Stimulated activated naive CD4-positive, alpha-beta T cell treated with Interleukin-2 at 50 U/mL for 16 hours (primary cell): ENCODE results near the gene MARCHF9.

Experiments used
- DNase-seq: peaks from one replicate; lab custom pipeline; 2025; lab: John Stamatoyannopoulos, UW

Gene MARCHF9

DNA sequence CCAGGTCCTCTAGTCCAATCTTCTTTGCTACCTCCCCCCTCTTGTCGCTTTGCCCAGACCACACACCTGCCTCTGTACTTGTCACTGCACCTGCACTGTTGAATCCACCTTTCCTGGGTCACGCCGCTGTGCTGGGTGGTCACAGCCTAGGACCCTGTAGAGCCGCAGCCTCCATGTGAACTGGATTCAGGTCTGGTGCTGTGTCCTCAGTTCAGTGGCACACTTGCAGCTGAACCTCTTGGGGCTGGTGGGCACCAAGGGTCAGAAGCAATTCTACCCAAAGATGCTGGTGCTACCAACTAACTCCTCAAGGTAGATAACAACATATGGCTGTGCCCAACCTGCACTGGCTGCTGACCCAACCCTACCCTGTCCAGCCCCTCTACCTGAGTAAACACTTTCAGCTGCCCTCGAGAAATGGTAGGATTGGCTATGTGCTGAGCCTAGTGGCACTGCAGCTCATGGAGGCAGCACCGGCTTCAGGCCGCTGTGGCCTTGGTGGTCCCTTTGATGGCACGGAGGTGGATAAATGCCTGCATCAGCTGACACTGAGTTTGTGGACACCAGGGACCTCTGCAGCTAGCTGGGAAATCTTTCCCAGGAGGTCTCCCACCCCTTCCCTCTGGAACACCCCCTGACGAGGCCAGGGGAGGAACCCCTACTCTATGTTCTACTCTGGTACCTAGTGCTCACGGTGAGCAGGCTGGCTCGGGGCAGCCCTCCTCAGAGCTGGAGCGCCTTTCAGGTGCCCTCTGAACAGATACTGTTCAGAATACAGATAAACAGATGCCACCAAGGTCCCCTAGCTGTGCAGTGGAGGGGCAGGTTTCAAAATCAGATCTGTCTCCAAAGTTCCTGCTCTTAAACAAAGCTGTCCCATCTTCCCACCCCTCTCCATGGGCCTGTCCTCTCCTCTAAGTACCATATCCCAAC is 30.6 kb upstream of the MARCHF9 start:
- no peak for DNase-seq

- no peak for DNase-seq
Observed at GRCh38 chr12:57724936-57725740, 29.8 kb upstream of the MARCHF9 start.

GRCh38 chr12:57725851-57726150 is 29.1 kb upstream of the MARCHF9 start:
- DNase-seq = no peak

DNA sequence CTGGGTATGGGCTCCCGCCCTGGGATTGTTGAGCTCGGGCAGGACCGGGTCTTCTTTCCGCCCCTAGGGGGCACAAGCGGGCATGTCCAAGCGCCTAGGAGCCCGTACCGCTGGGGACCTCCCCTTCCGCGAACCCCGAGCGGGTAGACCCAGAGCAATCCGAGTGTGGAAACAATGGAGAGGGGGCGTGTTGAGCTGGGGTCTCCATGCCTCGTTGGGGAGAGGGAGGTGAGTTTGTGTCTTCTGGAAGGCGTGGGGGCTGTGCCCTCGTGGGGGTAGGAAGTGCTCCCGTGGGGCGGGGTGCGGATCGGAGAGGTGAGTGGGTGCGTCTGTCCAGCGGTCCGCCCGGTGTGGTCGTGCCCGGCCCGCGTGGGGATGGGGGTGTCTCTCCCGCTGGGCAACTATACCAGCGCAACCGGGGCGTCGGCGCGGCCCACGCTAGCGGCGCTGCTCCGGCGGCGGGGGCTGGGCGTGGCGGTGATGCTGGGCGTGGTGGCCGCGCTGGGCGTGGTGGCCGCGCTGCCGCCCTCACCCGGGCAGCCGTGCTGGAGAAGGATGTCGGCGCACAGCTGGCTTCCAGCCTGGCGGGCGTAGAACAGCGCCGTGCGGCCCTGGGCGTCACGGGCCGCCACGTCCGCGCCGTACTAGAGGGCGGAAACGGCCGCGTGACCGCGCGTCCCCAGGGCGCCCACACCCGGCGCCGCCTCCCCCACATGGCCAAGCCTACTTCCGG is 28.6 kb upstream of the MARCHF9 start:
- DNase-seq = no peak

DNA sequence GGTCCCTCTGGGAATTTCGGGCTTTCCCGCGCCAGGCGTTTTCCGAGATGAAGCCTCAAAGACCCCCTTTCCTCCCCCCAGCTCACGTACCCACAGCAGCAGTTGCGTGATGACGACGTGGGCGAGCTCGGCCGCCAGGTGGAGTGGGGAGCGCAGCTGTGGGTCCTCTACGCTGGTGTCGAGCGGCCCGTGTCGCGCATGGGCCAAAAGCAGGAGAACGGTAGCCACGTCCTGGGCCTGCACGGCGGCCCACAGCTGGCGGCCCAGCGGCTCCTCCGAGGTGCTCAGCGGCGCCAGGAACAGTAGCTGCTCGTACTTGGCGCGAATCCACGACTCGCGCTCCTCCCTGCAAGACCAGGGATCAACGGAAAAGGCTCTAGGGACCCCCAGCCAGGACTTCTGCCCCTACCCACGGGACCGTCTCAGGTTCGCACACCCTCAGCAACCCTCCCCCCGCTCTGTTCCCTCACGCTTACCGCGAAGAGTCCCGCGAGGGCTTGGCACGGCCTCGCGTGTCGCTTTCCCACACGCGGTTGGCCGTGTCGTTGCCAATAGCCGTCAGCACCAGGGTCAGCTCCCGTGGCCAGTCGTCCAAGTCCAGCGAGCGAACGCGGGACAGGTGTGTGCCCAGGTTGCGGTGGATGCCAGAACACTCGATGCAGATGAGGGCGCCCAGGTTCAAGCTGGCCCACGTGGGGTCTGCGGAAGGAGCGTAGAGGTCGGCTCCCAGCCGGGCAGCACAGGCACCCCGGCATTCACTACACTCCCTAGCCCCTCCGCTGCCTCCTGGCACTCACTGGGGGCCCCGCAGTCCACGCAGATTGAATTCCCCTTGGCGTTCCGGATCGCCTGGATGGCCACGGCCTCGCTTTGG is 27.8 kb upstream of the MARCHF9 start:
- no peak for DNase-seq

DNA sequence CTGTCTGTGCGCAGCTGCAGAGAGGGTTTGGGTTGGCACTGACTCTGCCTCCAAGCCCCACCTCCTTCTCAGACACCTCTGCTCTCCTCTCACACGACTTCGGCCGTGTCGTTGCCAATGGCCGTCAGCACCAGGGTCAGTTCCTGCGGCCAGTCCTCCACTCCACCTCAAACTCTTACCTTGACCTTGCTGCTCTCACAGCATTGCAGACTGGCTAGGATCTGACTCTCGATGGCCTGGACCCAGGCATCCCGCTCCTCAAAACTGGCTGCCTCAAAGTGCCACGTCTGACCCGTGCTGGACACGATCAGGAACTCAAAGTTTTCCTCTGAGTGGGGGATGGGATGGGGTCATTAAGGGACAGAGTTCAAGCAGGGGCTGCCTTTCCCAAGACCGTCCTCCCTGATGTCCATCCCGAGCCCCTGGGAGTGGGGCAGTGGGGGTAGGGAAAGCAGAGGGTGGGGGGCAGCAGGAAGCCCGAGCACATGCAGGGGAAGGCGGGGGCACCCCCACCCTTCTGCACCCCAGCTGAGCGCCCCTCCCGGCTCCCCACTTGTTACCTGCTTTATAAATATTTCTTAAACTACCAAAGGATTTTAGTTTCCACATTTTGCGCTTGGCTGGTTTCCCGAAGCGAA is 27.0 kb upstream of the MARCHF9 start:
- DNase-seq = no peak

DNA sequence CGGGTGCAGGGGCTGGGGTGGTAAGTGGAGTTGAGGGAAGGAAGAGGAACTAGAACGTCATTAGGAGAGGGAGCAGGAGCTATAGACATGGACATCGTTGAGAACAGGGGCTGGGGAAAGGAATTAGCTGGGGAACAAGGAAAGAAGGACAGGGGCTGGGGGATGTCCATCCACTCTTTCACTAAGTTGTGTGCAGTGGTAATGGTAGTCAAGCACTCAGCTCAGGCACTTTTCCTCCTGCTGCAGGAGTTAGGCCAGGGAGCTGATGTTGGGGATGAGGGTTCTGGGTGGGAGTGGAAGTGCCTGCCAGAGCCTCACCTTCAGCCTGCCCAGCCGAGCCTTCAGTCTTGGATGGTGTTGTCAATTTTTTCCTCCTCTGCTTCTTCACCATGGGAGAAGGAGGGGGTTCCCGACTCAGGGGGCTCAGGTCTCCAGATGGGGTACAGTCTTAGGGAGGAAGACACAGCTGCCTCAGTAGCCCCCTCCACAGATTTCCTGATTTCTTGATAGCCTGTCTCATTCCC is 25.5 kb upstream of the MARCHF9 start:
- DNase-seq = no peak

DNA sequence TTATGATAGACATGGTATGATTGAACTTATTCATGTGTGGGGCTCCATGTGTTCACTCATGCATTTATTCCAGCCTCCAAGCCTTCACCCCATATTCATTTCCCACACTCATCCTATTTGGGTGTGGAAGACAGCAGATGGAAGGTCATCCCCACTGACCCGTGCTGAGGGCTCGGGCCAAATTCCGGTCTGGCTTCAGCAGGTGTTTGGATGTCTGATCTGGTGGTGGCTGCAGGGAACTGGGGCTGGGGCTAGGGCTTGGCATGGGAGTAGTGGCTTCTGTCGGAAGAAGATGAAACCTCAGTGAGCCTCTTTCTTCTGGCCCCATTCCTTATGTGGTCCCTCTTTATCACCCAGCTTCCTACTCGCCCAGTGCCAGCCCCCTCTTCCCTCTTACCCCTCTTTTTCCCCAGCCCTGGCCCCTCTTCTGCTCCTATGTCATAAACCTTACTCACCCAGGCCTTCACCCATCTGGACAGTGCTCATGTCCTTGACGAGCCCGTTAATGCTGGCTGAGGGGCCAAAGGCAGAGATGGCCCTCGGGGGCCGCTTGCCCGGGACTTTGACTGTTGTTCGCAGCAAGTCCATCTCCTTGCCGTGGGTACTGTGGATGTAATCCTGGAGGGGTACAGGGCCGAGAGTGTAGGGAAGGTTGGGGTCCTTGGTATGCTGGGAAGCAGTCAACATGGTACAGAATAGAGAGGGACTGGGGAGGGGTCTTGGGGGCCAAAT is 24.4 kb upstream of the MARCHF9 start:
- DNase-seq = no peak

GRCh38 chr12:57731411-57732080 is 23.4 kb upstream of the MARCHF9 start:
- no peak for DNase-seq

- DNase-seq = no peak
Observed at GRCh38 chr12:57732270-57732669, 22.6 kb upstream of the MARCHF9 start.

DNA sequence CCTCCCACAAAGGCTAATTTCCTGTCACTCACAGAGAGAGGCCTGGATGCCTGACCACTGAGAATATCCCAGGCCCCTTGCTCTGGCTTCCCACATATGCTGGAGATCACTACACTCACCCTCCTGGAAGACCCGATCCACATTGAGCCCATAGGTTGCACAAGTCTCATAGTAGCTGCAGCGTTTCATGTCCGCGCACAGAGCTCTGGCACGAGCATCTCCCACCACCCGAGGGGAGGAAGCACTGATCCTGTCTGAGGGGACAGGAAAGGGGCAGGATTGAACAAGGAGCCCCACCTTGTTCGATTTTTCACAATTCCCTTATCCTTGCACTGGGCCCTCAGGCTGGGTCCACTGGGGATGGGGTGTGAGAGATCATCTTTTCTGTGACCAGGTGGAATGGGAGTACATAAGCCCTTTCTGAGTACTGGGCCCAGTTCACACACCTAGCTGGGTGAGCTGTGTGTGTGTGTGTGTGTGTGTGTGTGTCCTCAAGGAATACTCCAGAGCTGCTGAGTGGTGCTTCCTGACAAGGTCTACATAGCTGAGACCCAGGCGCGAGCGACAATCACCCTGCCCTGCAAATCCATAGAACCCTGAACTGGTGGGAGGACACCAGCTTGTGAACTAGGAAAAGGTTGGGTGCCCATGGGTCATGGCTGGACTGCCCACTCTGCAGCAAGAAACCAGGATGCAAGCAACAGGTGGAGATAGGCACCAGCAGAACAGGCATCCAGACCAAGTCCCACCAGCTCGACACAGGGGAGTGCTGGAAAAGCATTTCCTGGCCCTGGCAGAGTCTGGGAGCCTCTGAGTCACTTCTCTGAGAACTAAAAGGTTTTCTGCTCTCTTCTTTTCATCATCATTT is 21.9 kb upstream of the MARCHF9 start:
- DNase-seq = no peak

GRCh38 chr12:57733928-57734327 is 21.0 kb upstream of the MARCHF9 start:
- no peak for DNase-seq

- DNase-seq = no peak
Observed at GRCh38 chr12:57734591-57734990, 20.3 kb upstream of the MARCHF9 start.

- DNase-seq = no peak
Observed at GRCh38 chr12:57735198-57735855, 19.6 kb upstream of the MARCHF9 start.

- DNase-seq = no peak
Observed at GRCh38 chr12:57735952-57736740, 18.8 kb upstream of the MARCHF9 start.

DNA sequence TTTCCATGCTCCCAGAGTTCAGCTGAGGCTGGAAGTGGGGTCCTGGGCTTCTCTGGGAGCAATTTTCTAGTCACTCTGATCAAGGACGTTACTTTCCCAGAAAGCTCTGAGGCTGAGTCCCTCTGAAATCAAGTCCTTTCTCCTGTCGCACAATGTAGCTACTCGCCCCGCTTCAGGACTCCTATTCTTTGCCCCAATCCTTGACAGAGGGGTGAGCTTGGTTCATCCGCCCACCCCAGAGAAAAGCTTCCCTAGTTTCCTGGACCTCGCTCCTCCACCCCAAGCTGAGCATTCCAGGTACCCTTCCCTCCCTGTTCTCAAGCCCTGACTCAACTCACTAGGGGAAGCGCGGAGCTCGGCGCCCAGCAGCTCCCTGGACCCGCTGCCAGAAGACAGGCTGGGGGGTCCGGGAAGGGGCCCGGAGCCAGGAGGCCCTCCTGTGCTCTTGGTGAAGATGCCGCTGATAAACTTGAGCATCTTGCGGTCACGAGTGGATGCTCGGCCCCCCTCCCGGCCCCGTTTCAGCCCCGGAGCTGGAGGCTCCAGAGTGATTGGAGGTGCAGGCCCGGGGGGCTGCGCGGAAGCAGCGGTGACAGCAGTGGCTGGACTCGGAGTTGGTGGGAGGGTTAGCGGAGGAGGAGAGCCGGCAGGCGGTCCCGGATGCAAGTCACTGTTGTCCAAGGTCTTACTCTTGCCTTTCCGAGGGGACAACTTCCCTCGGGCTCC is 18.0 kb upstream of the MARCHF9 start:
- DNase-seq = no peak
